HG03066 (cell line): Measurements from ENCODE around the gene RNASEH2A.

ENCODE experiments used
- ATAC-seq: cut with Tn5 transposase; IDR thresholded peaks from one replicate; pipeline ENCODE4 v1.9.1; 2021; ENCODE audit warnings: low read depth; ENCODE audit not compliant: unreplicated experiment

RNASEH2A gene

GRCh38 chr19:12847159-12848139 is 41.1 kb downstream of the RNASEH2A start:
- ATAC-seq, result no peak

GRCh38 chr19:12856653-12857052 is 50.3 kb downstream of the RNASEH2A start:
- ATAC-seq, result no peak

GRCh38 chr19:12858041-12858928 is 51.9 kb downstream of the RNASEH2A start:
- no peak for ATAC-seq

- no peak for ATAC-seq
Observed at GRCh38 chr19:12859546-12859945, 53.2 kb downstream of the RNASEH2A start.
